ENCODE results near the gene FBXW7.
"Not testable (repeated sequence)": the region's sequence is repeated elsewhere in the genome, so short reads cannot be mapped to it uniquely, and the experiment has no call there.

The FBXW7 gene

DNA sequence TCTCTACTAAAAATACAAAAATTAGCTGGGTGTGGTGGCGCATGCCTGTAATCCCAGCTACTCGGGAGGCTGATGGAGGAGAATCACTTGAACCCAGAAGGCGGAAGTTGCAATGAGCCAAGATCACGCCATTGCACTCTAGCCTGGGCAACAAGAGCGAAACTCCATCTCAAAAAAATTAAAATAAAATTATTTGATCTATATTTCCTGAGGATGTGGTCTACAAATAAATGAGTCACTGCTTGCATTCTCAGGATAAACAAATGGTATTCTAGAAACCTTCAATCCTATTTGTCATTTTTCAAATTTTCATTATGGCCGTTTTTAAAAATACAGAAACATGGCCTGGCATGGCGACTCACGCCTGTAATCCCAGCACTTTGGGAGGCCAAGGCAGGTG, 8.6 kb upstream of the FBXW7 start:
- not testable (repeated sequence) for DNase-seq

DNA sequence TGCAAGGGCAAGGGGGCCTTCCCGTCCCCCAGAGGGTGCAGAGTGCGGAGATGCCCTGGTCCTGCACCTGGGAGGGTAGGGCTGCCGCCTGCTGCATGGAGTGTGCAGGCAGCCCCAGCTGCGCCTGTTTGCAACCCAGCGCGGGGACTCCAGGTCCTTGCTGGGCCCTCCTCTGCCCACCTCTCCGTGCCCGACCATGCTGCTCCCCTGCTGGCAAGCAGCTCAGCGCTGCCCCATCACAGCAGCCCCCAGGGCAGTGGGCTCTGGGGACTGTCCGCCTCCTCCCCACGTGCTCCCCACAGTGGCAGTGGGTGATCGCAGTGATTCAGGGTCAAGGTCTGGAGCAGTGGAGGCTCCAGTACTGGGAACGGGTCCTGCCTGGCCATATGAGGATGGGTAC, 5.0 kb upstream of the FBXW7 start:
- no peak for DNase-seq

DNA sequence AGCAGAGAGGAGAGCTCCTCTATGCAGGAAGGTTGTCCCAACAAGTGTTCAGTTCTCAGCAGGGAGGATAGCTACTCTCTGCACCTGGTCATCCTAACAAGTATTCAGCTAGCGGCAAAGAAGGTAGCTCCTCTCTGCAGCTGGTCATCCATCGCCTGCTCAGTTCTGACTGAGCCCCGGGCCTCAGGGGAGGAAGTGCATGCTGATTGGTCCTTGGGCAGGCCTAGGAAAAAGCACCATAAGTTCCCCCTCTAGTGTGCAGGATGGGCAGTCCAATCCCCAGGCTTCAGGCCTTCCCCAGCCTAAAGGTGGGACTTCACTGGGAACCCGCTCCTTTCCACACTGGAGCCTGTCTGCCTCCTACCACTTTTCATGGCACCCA, 4.4 kb upstream of the FBXW7 start:
- no peak for DNase-seq

DNA sequence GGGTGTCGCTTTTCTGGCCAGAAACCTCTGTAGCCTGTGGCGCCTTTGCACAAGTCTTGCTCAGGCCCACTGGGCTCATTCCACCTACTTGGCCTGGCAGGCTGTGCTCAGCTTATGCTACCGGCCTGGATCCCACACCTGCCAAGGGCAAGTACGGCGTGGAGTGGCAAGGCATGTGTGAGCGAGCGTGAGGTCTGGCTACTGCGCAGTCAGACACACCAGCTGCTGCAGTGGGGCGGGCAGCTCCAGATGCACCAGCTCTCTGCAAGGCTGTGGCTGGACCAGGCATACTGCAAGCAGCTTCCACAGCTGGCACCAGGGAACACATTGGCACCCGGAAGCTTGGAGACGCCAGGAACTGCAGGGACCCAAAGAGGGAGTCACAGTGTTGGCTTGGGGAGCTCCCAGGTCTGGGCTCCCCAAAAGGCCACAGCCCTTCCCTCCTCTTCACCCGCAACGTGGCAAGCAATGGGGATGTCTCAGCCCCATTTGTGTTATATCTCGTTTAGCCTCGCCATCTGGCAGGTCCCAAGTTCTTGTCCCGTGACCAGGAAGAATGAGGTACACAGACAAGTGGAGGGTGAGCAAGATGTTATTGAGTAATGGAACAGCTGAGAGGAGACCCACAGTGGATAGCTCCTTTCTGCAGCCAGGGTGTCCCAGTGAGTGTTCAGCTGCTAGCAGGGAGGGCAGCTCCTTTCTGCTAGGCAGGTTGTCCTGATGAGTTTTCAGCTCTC, 3.8 kb upstream of the FBXW7 start:
- DNase-seq: no peak

DNA sequence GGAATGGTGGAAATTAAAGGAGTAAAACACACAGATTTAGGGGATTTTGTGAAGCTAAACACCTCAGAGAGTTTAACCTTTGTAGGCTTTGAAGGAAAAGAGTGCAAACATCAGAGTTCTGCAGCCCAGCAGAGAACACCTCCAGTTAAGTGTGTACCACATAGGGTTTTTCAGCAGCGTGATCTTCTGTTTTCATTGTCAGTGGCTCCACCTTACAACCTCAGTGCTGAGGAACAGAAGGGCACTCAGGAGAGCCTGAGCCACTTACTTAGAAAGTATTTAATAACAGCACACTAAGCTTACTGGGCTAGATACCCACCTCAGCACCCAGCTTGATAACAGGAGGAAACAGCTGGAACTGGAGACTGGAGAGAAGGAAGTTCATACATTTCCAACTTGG, 2.0 kb upstream of the FBXW7 start:
- DNase-seq: no peak

DNA sequence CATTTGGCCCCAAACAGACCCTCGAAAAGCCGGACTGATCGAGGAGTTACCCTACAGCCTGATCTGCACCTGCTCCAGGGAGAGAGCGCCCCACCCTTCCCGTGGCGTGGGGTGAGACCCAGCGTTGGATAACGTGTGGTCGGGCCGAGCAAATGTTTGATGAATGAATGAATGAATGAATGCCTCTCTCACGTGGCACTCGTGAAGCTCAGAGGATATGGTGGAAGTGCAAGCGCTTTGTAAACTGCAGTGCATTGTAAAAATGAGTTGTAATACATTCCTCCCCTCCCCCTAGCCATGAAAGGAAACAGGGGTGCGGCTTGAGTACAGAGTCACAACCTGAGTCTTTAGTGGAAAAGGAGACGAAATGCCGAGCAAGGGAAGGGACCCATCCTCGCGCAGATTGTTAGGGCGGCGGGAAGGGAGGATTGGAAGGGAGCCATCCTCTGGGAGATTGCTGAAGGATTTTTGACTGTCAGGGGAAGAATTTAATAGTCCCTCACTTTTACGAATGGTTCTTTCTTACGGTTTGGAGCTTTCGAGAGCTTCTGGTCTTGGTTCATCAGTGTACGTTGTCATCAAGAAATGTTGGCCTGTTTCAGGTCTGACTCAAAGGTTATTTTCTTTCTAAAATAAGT, 772 bp upstream of the FBXW7 start:
- peak in 1 of 2 donors; percentile 69 for DNase-seq

DNA sequence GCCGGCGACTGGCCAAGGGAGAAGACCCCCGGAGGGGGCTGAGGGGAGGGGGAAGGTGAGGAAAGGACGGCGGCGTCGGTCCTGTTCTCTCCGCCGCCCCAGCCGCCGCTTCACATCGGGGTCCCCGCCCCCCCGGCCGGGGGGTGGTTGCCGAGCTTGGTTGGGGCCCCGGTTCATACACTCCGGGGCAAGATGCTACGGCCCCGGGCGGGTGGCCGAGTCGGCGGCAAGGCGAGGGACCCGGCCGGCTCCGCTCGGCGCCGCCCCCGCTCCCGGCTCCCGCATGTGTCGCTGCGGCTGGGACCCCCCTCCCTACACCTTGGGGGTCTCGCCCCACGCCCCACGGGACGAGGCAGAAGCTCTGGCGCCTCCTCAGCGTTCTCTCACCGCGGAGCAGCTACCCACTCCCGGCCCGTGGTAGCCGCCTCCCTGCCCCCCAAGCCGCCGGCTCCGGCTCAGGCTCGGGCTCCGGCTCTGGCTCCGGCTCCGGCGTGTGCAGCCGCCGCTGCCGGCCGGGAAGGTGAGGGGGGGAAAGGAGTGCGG, 461 bp downstream of the FBXW7 start:
- DNase-seq: peak; percentile 31 to 39

DNA sequence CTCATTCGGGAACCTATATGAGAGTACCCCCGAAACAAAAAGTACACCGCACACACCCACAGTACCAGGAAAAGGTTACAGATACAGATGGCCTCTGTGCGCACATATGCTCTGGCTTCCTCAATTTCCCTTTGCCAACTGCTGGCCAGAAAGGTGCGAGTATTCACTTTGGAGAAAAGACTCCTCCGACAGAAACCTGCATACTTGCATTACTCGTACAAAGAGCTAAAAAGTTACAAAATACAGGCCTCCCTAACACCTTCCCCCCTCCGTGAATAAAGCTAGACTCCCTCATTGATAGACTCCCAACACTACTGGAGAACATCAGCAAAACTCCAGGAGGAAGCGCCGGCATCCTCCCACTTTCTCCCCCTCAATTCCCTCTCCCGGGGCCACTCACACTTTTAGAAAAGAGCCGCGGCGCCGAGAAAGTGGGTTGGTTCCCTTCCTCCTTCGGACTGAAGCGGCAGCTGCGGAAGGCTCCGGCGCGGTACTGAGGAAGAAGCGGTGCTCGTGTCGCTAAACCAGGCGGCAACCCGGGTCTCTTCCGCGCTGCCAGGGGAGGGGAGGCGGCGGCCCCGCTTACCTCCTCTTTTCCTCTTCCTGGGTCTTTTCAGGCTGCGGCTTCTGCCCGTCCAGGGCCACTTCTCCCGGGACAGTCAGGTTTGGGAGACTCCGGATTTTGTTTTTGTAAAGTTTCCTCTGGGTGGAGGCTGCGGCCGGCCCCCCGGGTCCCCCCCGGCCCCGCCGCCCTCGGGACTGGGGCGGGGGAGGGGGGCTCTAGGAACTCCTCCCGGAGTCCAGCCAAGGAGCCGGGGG, 1.1 kb downstream of the FBXW7 start:
- DNase-seq: peak; percentile 56 to 58

DNA sequence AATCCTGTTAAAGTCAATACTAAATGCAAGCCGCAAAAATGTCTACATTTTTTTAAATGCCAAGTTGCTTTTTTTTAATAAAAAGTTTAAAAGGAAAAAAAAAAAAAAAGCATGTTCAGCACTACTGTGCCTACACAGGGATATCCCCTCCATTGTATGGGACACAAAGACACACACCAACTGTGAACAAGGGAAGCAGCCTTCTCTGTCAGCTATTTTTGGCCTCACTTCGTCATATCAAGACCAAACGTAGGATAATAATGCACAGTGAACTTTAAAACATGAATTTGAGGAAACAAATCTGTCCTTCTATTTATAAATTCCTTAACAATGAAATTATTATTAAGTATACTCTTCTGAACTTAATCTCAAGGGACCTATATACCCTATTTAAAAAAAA, 4.4 kb downstream of the FBXW7 start:
- DNase-seq: no peak

DNA sequence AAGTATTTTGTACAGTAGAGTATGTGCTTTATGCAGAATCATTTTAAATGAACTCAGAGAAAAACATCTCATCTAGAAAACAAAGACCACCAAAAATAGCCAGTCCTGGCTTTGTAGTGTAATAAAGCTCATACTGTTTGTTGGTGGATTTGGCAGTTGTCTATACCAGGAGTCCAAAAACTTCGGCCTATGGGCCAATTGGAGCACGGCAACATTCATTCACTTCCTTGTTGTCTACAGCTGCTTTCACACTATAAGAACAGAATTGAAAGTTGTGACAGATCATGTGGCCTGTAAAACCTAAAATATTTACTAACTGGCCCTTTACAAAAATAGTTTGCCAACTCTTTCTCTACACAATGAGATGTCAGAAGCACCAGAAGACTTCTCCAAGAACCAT, 5.3 kb downstream of the FBXW7 start:
- DNase-seq: no peak

DNA sequence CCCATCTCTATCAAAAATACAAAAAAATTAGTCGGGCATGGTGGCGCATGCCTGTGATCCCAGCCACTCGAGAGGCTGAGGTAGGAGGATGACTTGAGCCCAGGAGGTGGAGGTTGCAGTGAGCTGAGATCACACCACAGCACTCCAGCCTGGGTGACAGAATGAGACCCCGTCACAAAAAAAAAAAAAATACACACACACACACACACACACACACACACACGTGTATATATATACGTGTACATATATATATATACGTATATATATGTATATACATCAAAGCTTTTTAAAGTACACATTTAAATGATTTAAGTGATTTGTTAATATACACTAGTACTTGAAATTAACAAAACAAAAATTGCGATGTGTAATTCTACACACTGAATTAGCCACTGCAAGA, 6.0 kb downstream of the FBXW7 start:
- DNase-seq: no peak

DNA sequence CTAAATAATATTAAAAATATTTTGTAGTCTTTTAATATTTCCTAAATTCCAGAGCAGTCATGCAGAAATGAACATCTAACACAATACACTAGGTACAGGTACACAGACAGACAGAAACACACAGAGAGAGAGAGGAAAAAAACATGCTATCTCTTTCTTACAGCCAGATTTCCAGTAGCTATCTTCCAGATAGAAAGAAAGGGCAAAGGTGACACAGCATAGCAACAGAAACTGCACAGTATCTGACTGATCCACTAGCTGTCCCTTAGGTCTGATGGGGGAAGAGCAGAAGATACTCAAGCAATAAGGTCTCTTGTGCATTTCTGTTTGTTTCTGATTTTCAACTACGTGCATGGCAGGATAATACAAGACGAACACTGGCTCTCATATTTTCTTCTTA, 7.8 kb downstream of the FBXW7 start:
- DNase-seq: no peak

DNA sequence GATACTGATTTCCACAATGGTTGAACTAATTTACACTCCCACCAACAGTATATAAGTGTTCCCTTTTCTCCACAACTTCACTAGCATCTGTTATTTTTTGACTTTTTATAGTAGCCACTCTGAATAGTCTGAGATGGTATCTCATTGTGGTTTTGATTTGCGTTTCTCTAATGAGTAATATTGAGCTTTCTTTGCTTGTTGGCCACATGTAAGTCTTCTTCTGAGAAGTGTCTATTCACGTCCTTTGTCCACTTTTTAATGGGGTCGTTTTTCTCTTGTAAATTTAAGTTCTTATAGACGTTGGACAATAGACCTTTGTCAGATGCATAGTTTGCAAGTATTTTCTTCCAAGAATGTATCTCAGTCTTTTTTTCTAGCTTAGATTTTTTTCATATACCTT, 10.0 kb downstream of the FBXW7 start:
- DNase-seq: no peak

DNA sequence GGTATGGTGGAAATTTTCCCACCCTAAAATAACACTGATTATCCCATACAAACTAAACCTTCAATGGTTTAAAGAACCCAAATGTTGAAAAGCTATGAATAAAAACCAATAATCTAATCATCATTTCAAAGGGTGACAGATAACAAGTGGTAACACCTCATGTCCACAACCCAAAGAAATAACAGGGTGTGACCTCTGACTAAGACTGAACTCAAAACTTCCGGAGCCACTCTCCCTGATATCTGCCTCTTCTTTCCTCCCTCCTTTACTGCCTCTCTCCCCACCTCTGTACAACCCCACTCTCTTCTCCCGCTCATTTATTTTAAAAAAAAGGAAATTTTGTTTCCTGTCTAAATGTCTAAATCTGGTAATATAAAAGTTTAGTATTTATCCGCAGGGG, 11.5 kb downstream of the FBXW7 start:
- DNase-seq: no peak

DNA sequence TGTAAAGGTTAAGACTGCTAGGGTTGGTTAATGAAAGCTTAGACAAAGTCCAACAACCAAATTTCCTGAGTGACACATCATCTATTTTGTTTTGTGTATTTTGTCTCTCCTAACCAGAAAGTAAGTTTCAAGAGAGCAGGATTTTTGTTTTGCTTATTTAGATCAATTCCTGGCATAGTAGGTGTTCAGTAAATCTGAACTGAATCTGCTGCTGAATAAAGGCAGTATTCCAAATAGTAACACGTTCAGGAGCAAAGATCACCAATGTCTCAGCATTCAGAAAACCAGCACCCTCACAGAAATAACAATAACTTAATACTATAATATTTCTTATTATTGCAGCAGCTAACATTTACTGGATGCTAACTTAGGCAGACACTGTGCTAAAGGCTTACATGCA, 12.2 kb downstream of the FBXW7 start:
- DNase-seq: no peak

DNA sequence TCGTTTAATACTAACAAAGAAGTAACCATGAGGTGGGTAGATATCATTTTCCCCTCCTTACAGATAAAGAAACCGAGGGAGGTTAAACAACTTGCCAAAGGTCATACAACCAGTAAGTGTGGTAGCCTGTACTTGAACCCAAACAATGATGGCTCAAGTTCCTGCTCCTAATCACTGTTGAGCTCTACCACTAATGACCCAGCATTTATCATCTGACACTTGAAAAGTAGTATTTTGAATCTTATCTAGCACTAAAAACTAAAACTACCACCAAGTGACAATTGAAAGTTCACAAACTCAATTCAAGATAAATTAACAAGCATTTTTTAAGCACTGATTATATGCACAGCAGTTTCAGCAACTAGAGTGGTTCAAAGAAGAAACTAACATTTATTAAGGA, 13.1 kb downstream of the FBXW7 start:
- DNase-seq: no peak

DNA sequence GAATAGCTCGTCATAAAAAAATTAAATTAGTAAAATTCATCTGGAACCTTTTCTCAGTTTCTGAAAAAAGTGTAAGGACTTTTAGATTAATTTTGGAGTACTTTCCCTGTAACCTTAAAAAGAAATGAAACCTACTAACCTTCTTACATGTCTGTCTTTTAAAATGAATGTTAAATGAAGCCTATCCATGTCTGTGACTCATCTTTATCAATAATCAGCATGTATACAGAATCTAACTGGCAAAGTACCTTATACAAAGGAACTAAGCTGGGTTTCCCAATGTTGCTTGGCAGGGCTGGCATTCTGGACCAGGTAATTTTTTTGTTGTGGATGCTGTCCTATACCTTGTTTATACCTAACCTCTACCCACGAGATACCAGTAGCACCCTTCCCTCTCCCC, 13.6 kb downstream of the FBXW7 start:
- no peak for DNase-seq

DNA sequence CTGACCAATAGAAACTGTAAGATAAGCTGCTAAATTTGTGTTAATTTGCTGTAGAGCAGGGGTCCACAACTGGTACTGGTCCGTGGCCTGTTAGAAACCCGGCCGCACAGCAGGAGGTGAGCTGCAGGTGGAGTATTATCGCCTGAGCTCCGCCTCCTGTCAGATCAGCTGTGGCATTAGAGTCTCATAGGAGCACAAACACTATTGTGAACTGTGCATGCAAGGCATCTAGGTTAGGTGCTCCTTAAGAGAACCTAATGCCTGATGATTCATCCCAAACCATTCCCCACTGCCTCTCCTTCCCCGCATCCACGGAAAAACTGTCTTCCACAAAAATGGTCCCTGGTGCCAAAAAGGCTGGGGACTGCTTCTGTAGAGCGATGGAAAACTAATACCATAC, 19.7 kb downstream of the FBXW7 start:
- no peak for DNase-seq

DNA sequence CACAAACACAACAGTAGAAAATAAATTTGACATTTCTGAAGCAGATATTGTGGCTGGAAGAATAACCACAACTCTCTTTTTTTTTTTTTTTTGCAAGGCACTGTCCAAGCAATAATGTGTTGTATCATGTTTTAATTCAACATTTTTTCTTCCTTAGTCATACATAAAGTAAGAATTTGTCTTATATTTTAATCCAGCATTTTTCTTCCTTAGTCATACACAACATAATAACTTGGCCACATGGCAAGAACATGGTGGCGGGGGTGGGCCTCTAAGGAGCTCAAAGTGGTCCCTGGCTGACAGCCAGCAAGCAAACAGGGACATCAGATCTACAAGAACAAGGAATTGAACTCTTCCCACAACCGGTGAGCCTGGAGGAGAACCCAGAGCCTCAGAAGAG, 20.2 kb downstream of the FBXW7 start:
- DNase-seq: no peak

DNA sequence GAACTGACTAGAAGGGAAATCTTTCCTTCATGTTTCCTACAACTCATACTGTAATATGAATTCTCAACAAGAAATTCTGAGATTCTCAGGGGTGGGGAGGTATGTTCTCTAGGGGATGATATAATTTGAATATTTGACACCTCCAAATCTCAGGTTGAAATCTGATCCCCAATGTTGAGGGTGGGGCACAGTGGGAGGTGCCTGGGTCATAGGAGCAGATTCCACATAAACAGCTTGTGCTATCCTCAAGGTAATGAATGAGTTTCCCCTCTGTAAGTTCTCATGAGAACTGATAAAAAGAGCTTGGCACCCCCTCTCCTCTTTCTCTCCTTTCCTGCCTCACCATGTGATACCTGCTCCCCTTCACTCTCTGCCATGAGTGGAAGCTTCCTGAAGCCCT, 21.5 kb downstream of the FBXW7 start:
- no peak for DNase-seq

DNA sequence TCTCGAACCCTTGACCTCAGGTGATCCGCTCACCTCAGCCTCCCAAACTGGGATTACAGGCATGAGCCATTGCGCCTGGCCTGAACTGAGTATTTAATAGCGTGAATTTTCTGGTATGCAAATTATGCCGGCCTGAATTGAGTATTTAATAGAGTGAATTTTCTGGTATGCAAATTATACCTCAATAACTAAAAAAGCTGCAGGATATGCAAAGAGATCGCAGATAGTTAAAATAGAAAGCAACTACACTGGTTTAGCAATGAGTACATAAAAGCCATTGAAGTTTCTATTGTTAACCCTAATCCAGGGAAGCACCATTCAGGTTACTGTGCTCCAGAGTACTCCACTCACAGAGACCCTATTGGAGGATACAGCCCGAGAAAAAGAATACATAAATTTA, 22.8 kb downstream of the FBXW7 start:
- no peak for DNase-seq

DNA sequence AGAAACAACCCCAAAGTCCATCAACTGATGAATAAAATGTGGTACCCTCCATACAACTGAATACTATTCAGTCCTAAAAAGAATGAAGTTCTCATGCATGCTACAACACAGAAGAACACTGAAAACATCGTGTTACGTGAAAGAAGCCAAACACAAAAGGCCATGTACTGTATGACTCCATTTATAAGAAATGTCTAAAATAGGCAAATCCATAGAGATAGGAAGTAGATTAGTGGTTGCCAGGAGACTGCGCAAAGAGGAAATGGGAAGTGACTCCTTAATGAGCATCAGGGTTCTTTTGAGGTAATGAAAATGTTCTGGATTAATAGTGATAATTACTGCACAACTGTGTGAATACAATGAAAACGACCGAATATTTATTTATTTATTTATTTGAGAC, 23.4 kb downstream of the FBXW7 start:
- DNase-seq: no peak

DNA sequence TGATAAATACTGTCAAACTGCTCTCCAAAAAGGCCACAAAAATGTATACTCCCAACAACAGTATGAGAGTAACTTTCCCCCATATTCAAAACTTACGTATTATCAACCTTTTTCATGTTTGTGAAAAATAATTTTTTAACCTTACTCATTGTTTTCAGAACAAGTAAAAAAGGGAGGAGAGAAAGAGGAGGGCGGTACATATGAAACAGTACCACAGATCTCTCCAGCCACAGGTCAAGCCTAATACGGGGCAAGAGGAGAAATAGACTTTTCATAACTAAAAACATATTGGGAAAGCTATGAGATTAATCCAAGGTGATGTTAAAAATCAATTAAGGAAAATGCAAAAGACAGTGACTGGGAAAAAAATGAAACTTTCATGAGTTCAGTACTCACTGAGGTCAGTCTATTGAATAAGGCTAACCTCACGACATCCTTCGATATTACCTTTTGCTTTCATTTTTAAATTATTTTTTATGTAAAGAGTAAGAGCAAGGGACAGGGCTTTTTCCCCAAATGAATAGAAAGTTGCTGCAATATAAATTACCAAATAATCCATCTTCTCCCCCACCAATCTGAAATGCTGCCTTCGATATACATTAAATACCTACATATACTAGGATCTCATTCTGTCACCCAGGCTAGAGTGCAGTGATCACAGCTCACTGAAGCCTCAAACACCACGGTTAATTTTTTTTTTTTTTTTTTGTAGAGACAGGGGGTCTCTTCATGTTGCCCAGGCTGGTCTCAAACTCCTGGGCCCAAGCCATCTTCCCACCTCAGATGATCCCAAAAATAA, 25.3 kb downstream of the FBXW7 start:
- DNase-seq: no peak
